SK-N-SH treated with all-trans-retinoic acid at 6 μM for 48 hours (cell line): ENCODE results near the gene FBLN5.

Source experiments
- ATAC-seq: fragments of 200-7000 bp; cut with Tn5 transposase; 3 replicates; pipeline ENCODE4 v1.9.1; 2020; ENCODE audit warnings: mild to moderate bottlenecking, moderate library complexity
- ARNTL ChIP-seq: fragments of 450-650 bp; formaldehyde crosslinking; IDR thresholded peaks from 2 replicates; pipeline ENCODE4 v1.5.0; 2020; ENCODE audit warnings: low read depth, mild to moderate bottlenecking, moderate library complexity, borderline replicate concordance
- BACH2 ChIP-seq: fragments of 250-450 bp; sonication (Bioruptor Pico); IDR thresholded peaks from 2 replicates; pipeline ENCODE4 v1.9.0; 2021; ENCODE audit warnings: mild to moderate bottlenecking, borderline replicate concordance
- CREB5 ChIP-seq: fragments of 250-450 bp; sonication (Bioruptor Pico); IDR thresholded peaks from 2 replicates; pipeline ENCODE4 v1.5.1; 2020; ENCODE audit warnings: low read depth, mild to moderate bottlenecking, moderate library complexity
- CSDC2 ChIP-seq: fragments of 250-450 bp; sonication (Bioruptor Pico); IDR thresholded peaks from 2 replicates; pipeline ENCODE4 v1.5.0; 2020; ENCODE audit warnings: mild to moderate bottlenecking, moderate library complexity
- ESRRG ChIP-seq: fragments of 250-450 bp; sonication (Bioruptor Pico); IDR thresholded peaks from 2 replicates; pipeline ENCODE4 v1.6.1; 2021; ENCODE audit warnings: mild to moderate bottlenecking
- OSR1 ChIP-seq: fragments of 250-450 bp; sonication (Bioruptor Pico); IDR thresholded peaks from 2 replicates; pipeline ENCODE4 v1.8.0; 2022; ENCODE audit warnings: moderate library complexity, mild to moderate bottlenecking, inconsistent platforms
- PATZ1 ChIP-seq: fragments of 250-450 bp; sonication (Bioruptor Pico); IDR thresholded peaks from 2 replicates; pipeline ENCODE4 v1.8.0; 2020; ENCODE audit warnings: mild to moderate bottlenecking, moderate library complexity, borderline replicate concordance
- PPARA ChIP-seq: fragments of 250-450 bp; sonication (Bioruptor Pico); IDR thresholded peaks from 2 replicates; pipeline ENCODE4 v1.5.0; 2020; ENCODE audit warnings: mild to moderate bottlenecking, borderline replicate concordance
- RARB ChIP-seq: fragments of 250-450 bp; sonication (Bioruptor Pico); IDR thresholded peaks from 2 replicates; pipeline ENCODE4 v1.8.0; 2021; ENCODE audit warnings: mild to moderate bottlenecking, moderate library complexity
- SNAI2 ChIP-seq: fragments of 250-450 bp; sonication (Bioruptor Pico); IDR thresholded peaks from 2 replicates; pipeline ENCODE4 v1.5.0; 2020; ENCODE audit warnings: mild to moderate bottlenecking, moderate library complexity
- TCF4 ChIP-seq: fragments of 250-450 bp; sonication (Bioruptor Pico); IDR thresholded peaks from 2 replicates; pipeline ENCODE4 v1.8.0; 2021; ENCODE audit warnings: mild to moderate bottlenecking, moderate library complexity, borderline replicate concordance
- TOX ChIP-seq: fragments of 250-450 bp; sonication (Bioruptor Pico); IDR thresholded peaks from 2 replicates; pipeline ENCODE4 v1.8.0; 2021; ENCODE audit warnings: mild to moderate bottlenecking, moderate library complexity, borderline replicate concordance
- ZFP30 ChIP-seq: fragments of 450-650 bp; formaldehyde crosslinking; IDR thresholded peaks from 2 replicates; pipeline ENCODE4 v1.5.0; 2022; ENCODE audit warnings: mild to moderate bottlenecking, moderate library complexity
- ZNF70 ChIP-seq: fragments of 450-650 bp; formaldehyde crosslinking; IDR thresholded peaks from 2 replicates; pipeline ENCODE4 v1.5.0; 2020; ENCODE audit warnings: mild to moderate bottlenecking, moderate library complexity
- ZNF8 ChIP-seq: fragments of 450-650 bp; formaldehyde crosslinking; IDR thresholded peaks from 2 replicates; pipeline ENCODE4 v1.5.0; 2020; ENCODE audit warnings: mild to moderate bottlenecking, moderate library complexity
- TF ChIP-seq, protein P1 (sequence below): fragments of 250-450 bp; sonication (Bioruptor Pico); IDR thresholded peaks from 2 replicates; pipeline ENCODE4 v1.5.1; 2021; ENCODE audit warnings: mild to moderate bottlenecking, moderate library complexity
- TF ChIP-seq, protein P2 (sequence below): fragments of 250-450 bp; sonication (Bioruptor Pico); IDR thresholded peaks from 2 replicates; pipeline ENCODE4 v1.5.0; 2020; ENCODE audit warnings: mild to moderate bottlenecking, moderate library complexity

FBLN5 gene

DNA sequence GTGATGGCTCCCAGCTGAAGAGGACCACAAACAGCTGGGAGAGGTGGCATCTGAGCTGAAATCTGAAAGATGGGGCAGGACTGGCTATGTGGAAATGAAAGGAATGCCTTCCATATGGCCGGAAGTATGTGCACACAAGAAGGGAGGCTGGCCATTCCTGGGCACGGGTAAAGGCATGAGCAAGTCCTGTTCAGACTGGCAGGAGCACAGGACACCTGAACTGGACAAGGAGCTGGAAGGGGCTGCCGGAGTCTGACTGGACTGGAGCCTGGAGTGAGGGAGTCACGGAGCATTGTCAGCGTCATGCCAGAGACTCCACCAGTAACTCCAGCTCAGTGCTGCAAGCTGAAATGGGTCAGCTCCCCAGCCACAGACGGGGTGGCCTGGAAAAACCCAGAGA lies 68.3 kb downstream of the FBLN5 start (continued):
- TF ChIP-seq ESRRG (CRISPR knock-in tag) (no peak), TCF4 (no peak), ZFP30 (no peak), PATZ1 (CRISPR knock-in tag) (no peak), ZNF8 (no peak), RARB (CRISPR knock-in tag) (no peak)

- no peak for ATAC-seq
- TF ChIP-seq BACH2 (CRISPR knock-in tag) (no peak), CREB5 (CRISPR knock-in tag) (no peak), CSDC2 (no peak), PATZ1 (CRISPR knock-in tag) (no peak), ESRRG (CRISPR knock-in tag) (no peak), TCF4 (no peak), ZNF70 (no peak), OSR1 (no peak), ARNTL (CRISPR knock-in tag) (no peak)
- TF ChIP-seq, protein P1, sequence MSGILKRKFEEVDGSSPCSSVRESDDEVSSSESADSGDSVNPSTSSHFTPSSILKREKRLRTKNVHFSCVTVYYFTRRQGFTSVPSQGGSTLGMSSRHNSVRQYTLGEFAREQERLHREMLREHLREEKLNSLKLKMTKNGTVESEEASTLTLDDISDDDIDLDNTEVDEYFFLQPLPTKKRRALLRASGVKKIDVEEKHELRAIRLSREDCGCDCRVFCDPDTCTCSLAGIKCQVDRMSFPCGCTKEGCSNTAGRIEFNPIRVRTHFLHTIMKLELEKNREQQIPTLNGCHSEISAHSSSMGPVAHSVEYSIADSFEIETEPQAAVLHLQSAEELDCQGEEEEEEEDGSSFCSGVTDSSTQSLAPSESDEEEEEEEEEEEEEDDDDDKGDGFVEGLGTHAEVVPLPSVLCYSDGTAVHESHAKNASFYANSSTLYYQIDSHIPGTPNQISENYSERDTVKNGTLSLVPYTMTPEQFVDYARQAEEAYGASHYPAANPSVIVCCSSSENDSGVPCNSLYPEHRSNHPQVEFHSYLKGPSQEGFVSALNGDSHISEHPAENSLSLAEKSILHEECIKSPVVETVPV (CRISPR knock-in tag) = no peak
Measured at GRCh38 chr14:91878274-91878673, 69.2 kb downstream of the FBLN5 start.

- no peak for ATAC-seq
- no peak for TF ChIP-seq PATZ1 (CRISPR knock-in tag)
- TF ChIP-seq, protein P2, sequence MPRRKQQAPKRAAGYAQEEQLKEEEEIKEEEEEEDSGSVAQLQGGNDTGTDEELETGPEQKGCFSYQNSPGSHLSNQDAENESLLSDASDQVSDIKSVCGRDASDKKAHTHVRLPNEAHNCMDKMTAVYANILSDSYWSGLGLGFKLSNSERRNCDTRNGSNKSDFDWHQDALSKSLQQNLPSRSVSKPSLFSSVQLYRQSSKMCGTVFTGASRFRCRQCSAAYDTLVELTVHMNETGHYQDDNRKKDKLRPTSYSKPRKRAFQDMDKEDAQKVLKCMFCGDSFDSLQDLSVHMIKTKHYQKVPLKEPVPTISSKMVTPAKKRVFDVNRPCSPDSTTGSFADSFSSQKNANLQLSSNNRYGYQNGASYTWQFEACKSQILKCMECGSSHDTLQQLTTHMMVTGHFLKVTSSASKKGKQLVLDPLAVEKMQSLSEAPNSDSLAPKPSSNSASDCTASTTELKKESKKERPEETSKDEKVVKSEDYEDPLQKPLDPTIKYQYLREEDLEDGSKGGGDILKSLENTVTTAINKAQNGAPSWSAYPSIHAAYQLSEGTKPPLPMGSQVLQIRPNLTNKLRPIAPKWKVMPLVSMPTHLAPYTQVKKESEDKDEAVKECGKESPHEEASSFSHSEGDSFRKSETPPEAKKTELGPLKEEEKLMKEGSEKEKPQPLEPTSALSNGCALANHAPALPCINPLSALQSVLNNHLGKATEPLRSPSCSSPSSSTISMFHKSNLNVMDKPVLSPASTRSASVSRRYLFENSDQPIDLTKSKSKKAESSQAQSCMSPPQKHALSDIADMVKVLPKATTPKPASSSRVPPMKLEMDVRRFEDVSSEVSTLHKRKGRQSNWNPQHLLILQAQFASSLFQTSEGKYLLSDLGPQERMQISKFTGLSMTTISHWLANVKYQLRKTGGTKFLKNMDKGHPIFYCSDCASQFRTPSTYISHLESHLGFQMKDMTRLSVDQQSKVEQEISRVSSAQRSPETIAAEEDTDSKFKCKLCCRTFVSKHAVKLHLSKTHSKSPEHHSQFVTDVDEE (CRISPR knock-in tag) = no peak
- no peak for TF ChIP-seq PPARA (CRISPR knock-in tag)
- no peak for TF ChIP-seq ZNF70
- no peak for TF ChIP-seq CSDC2
- no peak for TF ChIP-seq ZNF8
- TF ChIP-seq OSR1 = no peak
- no peak for TF ChIP-seq SNAI2 (CRISPR knock-in tag)
- TF ChIP-seq ESRRG (CRISPR knock-in tag) = no peak
- TF ChIP-seq TOX (CRISPR knock-in tag) = no peak
- TF ChIP-seq BACH2 (CRISPR knock-in tag) = no peak
- TF ChIP-seq, protein P1 (CRISPR knock-in tag) = no peak
- TF ChIP-seq, all 23 proteins: peak for 0
Measured at GRCh38 chr14:91877376-91877915, 70.0 kb downstream of the FBLN5 start.
